HCT116 (cell line): ENCODE measurements around the gene DPP4. TPM values are rescaled to one million over a fixed set of nuclear protein-coding genes. Genes with fewer than 3 reads are reported as not detected.

Source experiments
- ATAC-seq: fragments of 200-7000 bp; cut with Tn5 transposase; 2 replicates; pipeline ENCODE4 v1.9.1; 2020; ENCODE audit warnings: mild to moderate bottlenecking, moderate library complexity
- BruUV-seq: library from RNA; stranded (reverse); fragments of 400-500 nt; replicated peaks from 2 replicates; lab custom pipeline; 2021; lab: Mats Ljungman, UMichigan
- CTCF ChIA-PET: fragments of 300-600 bp; sonication (Branson Sonifier 250); formaldehyde crosslinking; loops from one replicate; lab custom pipeline; 2021; ENCODE audit warnings: antibody characterized with exemption; lab: Charles Lee
- POLR2A ChIA-PET: fragments of 300-600, 350-600 bp; sonication (Branson Sonifier 250); formaldehyde crosslinking; loops from one replicate; lab custom pipeline; 2021; ENCODE audit warnings: antibody characterized with exemption; lab: Charles Lee
- RAD21 ChIA-PET, 2 experiments: fragments of 300-600 bp; sonication (Branson Sonifier 250); formaldehyde crosslinking; loops; one replicate each; lab custom pipeline; 2023; ENCODE audit warnings: low total read pairs in 2 of 2; ENCODE audit not compliant: uncharacterized antibody in 2 of 2, unreplicated experiment in 2 of 2, low non-redundant PET in 1 of 2; lab: Charles Lee
- DNase-seq: peaks from one replicate; pipeline ENCODE4 v3.0.0-alpha.2; 2010; ENCODE audit warnings: low read depth, low spot score
- H2AFZ ChIP-seq: fragments of 200-600 bp; shearing (Covaris generic), sonication (generic); 2 replicates; pipeline ENCODE4 v1.6.1; 2017; ENCODE audit warnings: low read depth, mixed run types, mixed read lengths, antibody characterized with exemption, low read length; ENCODE audit not compliant: poor library complexity, severe bottlenecking
- H3K27ac ChIP-seq: 2 replicates; pipeline ENCODE4 v1.5.1; 2012; ENCODE audit warnings: low read depth, low read length
- H3K27me3 ChIP-seq: fragments of 200-600 bp; sonication (generic); 2 replicates; pipeline ENCODE4 v1.6.1; 2016; ENCODE audit warnings: mixed run types, low read length, mixed read lengths; ENCODE audit not compliant: insufficient read depth
- H3K36me3 ChIP-seq, 2 experiments: fragments of 200-500 bp in 1 of 2; fragments of 200-600 bp in 1 of 2; sonication (Bioruptor generic) in 1 of 2; sonication (generic) in 1 of 2; 2 replicates each; pipeline versions ENCODE4 v1.5.1 to v1.6.1; 2014 to 2016; ENCODE audit warnings: low read length in 2 of 2, inconsistent platforms in 1 of 2, mixed read lengths in 1 of 2, mixed run types in 1 of 2; ENCODE audit not compliant: insufficient read depth in 2 of 2, control insufficient read depth in 1 of 2
- H3K4me1 ChIP-seq, 2 experiments: fragments of 200-600 bp in 1 of 2; sonication (generic) in 1 of 2; 2 replicates each; pipeline versions ENCODE4 v1.5.1 to v1.6.1; 2012 to 2017; ENCODE audit warnings: low read length in 2 of 2, inconsistent platforms in 1 of 2, mild to moderate bottlenecking in 1 of 2, mixed read lengths in 1 of 2, mixed run types in 1 of 2, moderate library complexity in 1 of 2; ENCODE audit not compliant: insufficient read depth in 2 of 2, control insufficient read depth in 1 of 2
- H3K4me2 ChIP-seq: fragments of 200-600 bp; sonication (generic); 2 replicates; pipeline ENCODE4 v1.6.1; 2017; ENCODE audit warnings: mixed run types, low read length, mixed read lengths
- H3K4me3 ChIP-seq, 2 experiments: fragments of 200-600 bp in 1 of 2; sonication (generic) in 1 of 2; replicated peaks in 1 of 2; 2 replicates each; pipeline ENCODE4 v1.5.1; 2011 to 2016; ENCODE audit warnings: low read length in 2 of 2, control low read depth in 1 of 2, low read depth in 1 of 2, mild to moderate bottlenecking in 1 of 2, mixed read lengths in 1 of 2, mixed run types in 1 of 2
- H3K79me2 ChIP-seq: fragments of 200-600 bp; sonication (generic); 2 replicates; pipeline ENCODE4 v1.6.1; 2017; ENCODE audit warnings: mild to moderate bottlenecking, mixed run types, low read length, moderate library complexity, mixed read lengths; ENCODE audit not compliant: insufficient read depth
- H3K9ac ChIP-seq: fragments of 200-600 bp; sonication (generic); 2 replicates; pipeline ENCODE4 v1.6.1; 2016; ENCODE audit warnings: low read length, mixed read lengths
- H3K9me2 ChIP-seq: fragments of 200-600 bp; sonication (generic), shearing (Covaris generic); 2 replicates; pipeline ENCODE4 v1.6.1; 2017; ENCODE audit warnings: mixed run types, mild to moderate bottlenecking, moderate library complexity; ENCODE audit not compliant: insufficient read depth
- H3K9me3 ChIP-seq, 2 experiments: fragments of 200-500 bp in 1 of 2; fragments of 200-600 bp in 1 of 2; sonication (Bioruptor generic) in 1 of 2; sonication (generic) in 1 of 2; 2 replicates each; pipeline ENCODE4 v1.6.1; 2014 to 2017; ENCODE audit warnings: low read length in 2 of 2, mixed read lengths in 2 of 2, inconsistent platforms in 1 of 2, low read depth in 1 of 2, mild to moderate bottlenecking in 1 of 2, mixed run types in 1 of 2, moderate library complexity in 1 of 2; ENCODE audit not compliant: control insufficient read depth in 1 of 2, insufficient read depth in 1 of 2
- H4K20me1 ChIP-seq: fragments of 200-600 bp; sonication (generic), shearing (Covaris generic); 2 replicates; pipeline ENCODE4 v1.6.1; 2017; ENCODE audit warnings: mixed run types, mild to moderate bottlenecking, moderate library complexity; ENCODE audit not compliant: insufficient read depth
- CBX3 ChIP-seq: IDR thresholded peaks from 2 replicates; pipeline ENCODE4 v1.6.1; 2012; ENCODE audit warnings: low read depth
- CEBPB ChIP-seq: IDR thresholded peaks from 2 replicates; pipeline ENCODE4 v1.6.1; 2012; ENCODE audit warnings: low read depth
- CTCF ChIP-seq, 3 experiments: fragments of 200-600 bp in 1 of 3; sonication (generic) in 1 of 3; IDR thresholded peaks in 2 of 3; conservative IDR thresholded peaks in 1 of 3; 2 replicates each; pipeline ENCODE4 v1.5.1; 2012 to 2017; ENCODE audit warnings: low read depth in 2 of 3, low read length in 2 of 3, antibody characterized with exemption in 1 of 3, borderline replicate concordance in 1 of 3, control low read depth in 1 of 3, mild to moderate bottlenecking in 1 of 3, mixed read lengths in 1 of 3, mixed run types in 1 of 3, moderate library complexity in 1 of 3; ENCODE audit not compliant: insufficient read depth in 1 of 3
- EGR1 ChIP-seq: IDR thresholded peaks from 2 replicates; pipeline ENCODE4 v1.6.1; 2012; ENCODE audit warnings: low read depth
- ELF1 ChIP-seq: IDR thresholded peaks from 2 replicates; pipeline ENCODE4 v1.6.1; 2012; ENCODE audit warnings: low read depth, borderline replicate concordance
- EZH2 ChIP-seq: fragments of 200-600 bp; sonication (generic); IDR thresholded peaks from 2 replicates; pipeline ENCODE4 v1.6.1; 2017; ENCODE audit warnings: antibody characterized with exemption, mixed run types
- EZH2phosphoT487 ChIP-seq: fragments of 200-600 bp; IDR thresholded peaks from 2 replicates; pipeline ENCODE4 v1.6.1; 2018; ENCODE audit warnings: antibody characterized with exemption, borderline replicate concordance
- FOSL1 ChIP-seq: IDR thresholded peaks from 2 replicates; pipeline ENCODE4 v1.6.1; 2012; ENCODE audit warnings: low read depth
- JUND ChIP-seq: IDR thresholded peaks from 2 replicates; pipeline ENCODE4 v1.6.1; 2012
- RAD21 ChIP-seq: IDR thresholded peaks from 2 replicates; pipeline ENCODE4 v1.6.1; 2012; ENCODE audit warnings: low read depth, mild to moderate bottlenecking
- REST ChIP-seq: IDR thresholded peaks from 2 replicates; pipeline ENCODE4 v1.6.1; 2012; ENCODE audit warnings: low read depth
- SIN3A ChIP-seq: IDR thresholded peaks from 2 replicates; pipeline ENCODE4 v1.6.1; 2012; ENCODE audit warnings: low read depth
- SP1 ChIP-seq: IDR thresholded peaks from 2 replicates; pipeline ENCODE4 v1.6.1; 2012; ENCODE audit warnings: low read depth
- SRF ChIP-seq: IDR thresholded peaks from 2 replicates; pipeline ENCODE4 v1.6.1; 2012; ENCODE audit warnings: low read depth
- TCF7L2 ChIP-seq: IDR thresholded peaks from 2 replicates; pipeline ENCODE4 v1.7.0; 2011; ENCODE audit warnings: borderline replicate concordance, inconsistent platforms; ENCODE audit not compliant: insufficient read depth, insufficient read length; ENCODE audit errors: extremely low read depth
- YY1 ChIP-seq: IDR thresholded peaks from 2 replicates; pipeline ENCODE4 v1.6.1; 2011; ENCODE audit warnings: low read length, low read depth, moderate library complexity, mild to moderate bottlenecking; ENCODE audit not compliant: insufficient replicate concordance; ENCODE audit errors: extremely low read depth
- ZFX ChIP-seq: fragments of 450-650 bp; IDR thresholded peaks from 2 replicates; pipeline ENCODE4 v1.6.1; 2017
- ZNF274 ChIP-seq: fragments of 200-500 bp; sonication (Bioruptor generic); IDR thresholded peaks from 2 replicates; pipeline ENCODE4 v1.6.1; 2014; ENCODE audit warnings: mild to moderate bottlenecking, low read depth, low read length, inconsistent platforms
- intact Hi-C: fragments of 100-400 bp; cut with micrococcal nuclease; formaldehyde crosslinking; loops from 2 replicates; pipeline ENCODE4 v1.10.0; 2022
- total RNA-seq: library from RNA; stranded (reverse); gene quantifications from one replicate; pipeline ENCODE4 v1.2.1, GENCODE V29; 2021; ENCODE audit not compliant: unreplicated experiment
- TF ChIP-seq, protein P1 (sequence below): IDR thresholded peaks from 2 replicates; pipeline ENCODE4 v1.6.1; 2012
- TF ChIP-seq, protein P2 (sequence below): IDR thresholded peaks from 2 replicates; pipeline ENCODE4 v1.6.1; 2011; ENCODE audit warnings: mild to moderate bottlenecking, low read length, moderate library complexity; ENCODE audit not compliant: insufficient replicate concordance; ENCODE audit errors: extremely low read depth

Gene DPP4
- total RNA-seq, 1 experiment from 2014 or later: 3.6 TPM

- Histone ChIP-seq H3K9ac (no peak overlapping the region), H3K4me2 (no peak overlapping the region), H3K9me2 (no peaks in the 10 kb centered on the region), H4K20me1 (no peaks in the 10 kb centered on the region), H2AFZ (no peak overlapping the region), H3K79me2 (no peaks in the 10 kb centered on the region), H3K36me3 (no peaks in the 10 kb centered on the region), H3K4me1 (peaks cover 2 to 15% of the 10 kb centered on the region in 2 experiments; a peak in 1 of 4 replicates), H3K9me3 (no peaks in the 10 kb centered on the region; a peak in 1 of 4 replicates), H3K27me3 (no peaks in the 10 kb centered on the region), H3K4me3 (no peak overlapping the region), H3K27ac (no peak overlapping the region)
- intact Hi-C loops: no loop called here
- BruUV-seq: no TSS peak
- POLR2A ChIA-PET: no interaction called here
- DNase-seq (no peak), ATAC-seq (no peak)
- no peak for TF ChIP-seq EZH2
- no peak for TF ChIP-seq ZNF274
- no peak for TF ChIP-seq YY1
- no peak for TF ChIP-seq FOSL1
- TF ChIP-seq CTCF (IDR thresholded peaks at IDR 0.05 in 2 of 3, conservative IDR thresholded peaks at IDR 0.05 in 1 of 3; ENCODE audit: borderline replicate concordance in 1 of 3, insufficient read depth in 1 of 3, low read depth in 2 of 3, low read length in 2 of 3): no peak
- TF ChIP-seq, protein P1, sequence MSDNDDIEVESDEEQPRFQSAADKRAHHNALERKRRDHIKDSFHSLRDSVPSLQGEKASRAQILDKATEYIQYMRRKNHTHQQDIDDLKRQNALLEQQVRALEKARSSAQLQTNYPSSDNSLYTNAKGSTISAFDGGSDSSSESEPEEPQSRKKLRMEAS: no peak
- TF ChIP-seq TCF7L2: no peak
- no peak for TF ChIP-seq RAD21
- TF ChIP-seq SIN3A: no peak
- TF ChIP-seq SRF: no peak
- TF ChIP-seq ELF1: no peak
- no peak for TF ChIP-seq ZFX
- TF ChIP-seq SP1: no peak
- no peak for TF ChIP-seq REST
- no peak for TF ChIP-seq CEBPB
- TF ChIP-seq, protein P2, sequence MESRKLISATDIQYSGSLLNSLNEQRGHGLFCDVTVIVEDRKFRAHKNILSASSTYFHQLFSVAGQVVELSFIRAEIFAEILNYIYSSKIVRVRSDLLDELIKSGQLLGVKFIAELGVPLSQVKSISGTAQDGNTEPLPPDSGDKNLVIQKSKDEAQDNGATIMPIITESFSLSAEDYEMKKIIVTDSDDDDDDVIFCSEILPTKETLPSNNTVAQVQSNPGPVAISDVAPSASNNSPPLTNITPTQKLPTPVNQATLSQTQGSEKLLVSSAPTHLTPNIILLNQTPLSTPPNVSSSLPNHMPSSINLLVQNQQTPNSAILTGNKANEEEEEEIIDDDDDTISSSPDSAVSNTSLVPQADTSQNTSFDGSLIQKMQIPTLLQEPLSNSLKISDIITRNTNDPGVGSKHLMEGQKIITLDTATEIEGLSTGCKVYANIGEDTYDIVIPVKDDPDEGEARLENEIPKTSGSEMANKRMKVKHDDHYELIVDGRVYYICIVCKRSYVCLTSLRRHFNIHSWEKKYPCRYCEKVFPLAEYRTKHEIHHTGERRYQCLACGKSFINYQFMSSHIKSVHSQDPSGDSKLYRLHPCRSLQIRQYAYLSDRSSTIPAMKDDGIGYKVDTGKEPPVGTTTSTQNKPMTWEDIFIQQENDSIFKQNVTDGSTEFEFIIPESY: no peak
- no peak for TF ChIP-seq CBX3
- TF ChIP-seq EZH2phosphoT487: no peak
- TF ChIP-seq EGR1: no peak
- no peak for TF ChIP-seq JUND
- RAD21 ChIA-PET: no interaction called here
- CTCF ChIA-PET: no interaction called here
Measured at GRCh38 chr2:162115076-162115475, 41.1 kb upstream of the DPP4 start.
